Measurements from ENCODE around the gene PPP4R1. TPM values are rescaled to one million over a fixed set of nuclear protein-coding genes. Genes with fewer than 3 reads are reported as not detected.
"Not testable (repeated sequence)": the region's sequence is repeated elsewhere in the genome, so short reads cannot be mapped to it uniquely, and the experiment has no call there.

The PPP4R1 gene
- total and polyA plus RNA-seq, 12 donors = 22.8 to 104 (median 58.0) TPM

GRCh38 chr18:9642799-9643462 lies 28.6 kb upstream of the PPP4R1 start:
- H3K36me3 ChIP-seq (replicated peaks in 1 of 2) = no peaks in the 10 kb centered on the region
- H3K9me3 ChIP-seq (replicated peaks in 1 of 3) = no peaks in the 10 kb centered on the region
- no peaks in the 10 kb centered on the region for H3K4me1 ChIP-seq (replicated peaks in 1 of 2)
- H3K27ac ChIP-seq = no peak overlapping the region
- no peak for DNase-seq
- intact Hi-C loops (cut with DNase I) = no loop called here
- H3K4me3 ChIP-seq = no peak overlapping the region
- TF ChIP-seq POLR2A (IDR thresholded peaks at IDR 0.05) = no peak
- TF ChIP-seq CTCF (IDR thresholded peaks at IDR 0.05) = no peak
- 85 to 92% (median 89%) methylated on average over 9 of the region's 9 CpGs for WGBS, 4 donors
- no peaks in the 10 kb centered on the region for H3K27me3 ChIP-seq

- H3K9me3 ChIP-seq (replicated peaks in 1 of 3); DNase-seq; H3K27me3 ChIP-seq; H3K4me1 ChIP-seq (replicated peaks in 1 of 2); H3K36me3 ChIP-seq (replicated peaks in 1 of 2); intact Hi-C loops (cut with DNase I); H3K4me3 ChIP-seq; H3K27ac ChIP-seq: not testable (repeated sequence)
- WGBS, 4 donors = 82 to 100% (median 92%) methylated on average over 1 of the region's 1 CpG
Observed at GRCh38 chr18:9641081-9641480, 26.7 kb upstream of the PPP4R1 start.

- intact Hi-C loops (cut with DNase I) = no loop called here
Observed at GRCh38 chr18:9638886-9639285, 24.5 kb upstream of the PPP4R1 start.

GRCh38 chr18:9637036-9637767 lies 22.8 kb upstream of the PPP4R1 start:
- DNase-seq = no peak
- WGBS, 4 donors = 81 to 89% (median 85%) methylated on average over 11 of the region's 11 CpGs
- no peak overlapping the region for H3K27ac ChIP-seq
- no peaks in the 10 kb centered on the region for H3K27me3 ChIP-seq
- H3K9me3 ChIP-seq (replicated peaks in 1 of 3) = no peaks in the 10 kb centered on the region
- TF ChIP-seq POLR2A (IDR thresholded peaks at IDR 0.05) (no peak), CTCF (IDR thresholded peaks at IDR 0.05) (no peak)
- no peak overlapping the region for H3K4me3 ChIP-seq
- H3K36me3 ChIP-seq (replicated peaks in 1 of 2) = no peaks in the 10 kb centered on the region
- intact Hi-C loops (cut with DNase I) = no loop called here
- H3K4me1 ChIP-seq (replicated peaks in 1 of 2) = no peaks in the 10 kb centered on the region

More at GRCh38 chr18:9638886-9639285, 24.5 kb upstream of the PPP4R1 start:
- no peaks in the 10 kb centered on the region for H3K36me3 ChIP-seq (replicated peaks in 1 of 2)
- no peaks in the 10 kb centered on the region for H3K9me3 ChIP-seq (replicated peaks in 1 of 3)
- no peaks in the 10 kb centered on the region for H3K27me3 ChIP-seq
- DNase-seq = no peak
- no peak for TF ChIP-seq CTCF (IDR thresholded peaks at IDR 0.05)
- no peak for TF ChIP-seq POLR2A (IDR thresholded peaks at IDR 0.05)
- H3K4me1 ChIP-seq (replicated peaks in 1 of 2) = no peaks in the 10 kb centered on the region
- WGBS, 4 donors = 71 to 85% (median 80%) methylated on average over 4 of the region's 4 CpGs
- no peak overlapping the region for H3K27ac ChIP-seq
- H3K4me3 ChIP-seq = no peak overlapping the region
